HUDEP-2 (cell line): ENCODE results near the gene MT1G.
"Not testable (repeated sequence)": the region's sequence is repeated elsewhere in the genome, so short reads cannot be mapped to it uniquely, and the experiment has no call there.

Experiments
- DNase-seq, 76 experiments: peaks; one replicate each; lab custom pipeline; 2025; ENCODE audit not compliant: unreplicated experiment in 76 of 76; lab: John Stamatoyannopoulos, UW

The MT1G gene

GRCh38 chr16:56669005-56669839, 1.4 kb upstream of the MT1G start, which contains the start of gene MT1H:
TSS of gene MT1H (plus strand) at chr16:56669814. CDS start at chr16:56669885, 71 bp downstream.
- DNase-seq = peak in 8 of 76 experiments; percentile 2 to 43 (median 22)

- DNase-seq = not testable (repeated sequence)
These were observed 2.3 kb downstream of the MT1G start for GRCh38 chr16:56665286-56666261.

DNA sequence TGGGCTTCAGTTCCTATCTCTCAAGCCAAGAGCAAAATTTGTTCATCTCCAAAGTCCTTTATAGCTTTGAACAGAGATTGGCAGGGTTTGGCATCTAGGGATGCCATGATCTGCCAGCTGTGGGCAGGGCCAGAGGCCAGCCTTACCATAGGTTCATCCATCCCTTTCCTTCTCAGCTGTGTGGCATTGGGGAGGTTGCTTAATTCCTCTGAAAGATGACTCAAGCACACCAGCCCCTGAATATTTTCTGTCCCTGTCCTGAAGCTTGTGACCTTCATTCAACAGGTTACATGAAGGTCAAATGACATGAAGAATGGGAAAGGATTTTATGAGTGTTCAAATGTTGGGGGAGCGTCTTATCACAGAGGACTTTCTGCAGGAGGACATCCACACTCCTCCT, 3.4 kb downstream of the MT1G start:
- no peak for DNase-seq

DNA sequence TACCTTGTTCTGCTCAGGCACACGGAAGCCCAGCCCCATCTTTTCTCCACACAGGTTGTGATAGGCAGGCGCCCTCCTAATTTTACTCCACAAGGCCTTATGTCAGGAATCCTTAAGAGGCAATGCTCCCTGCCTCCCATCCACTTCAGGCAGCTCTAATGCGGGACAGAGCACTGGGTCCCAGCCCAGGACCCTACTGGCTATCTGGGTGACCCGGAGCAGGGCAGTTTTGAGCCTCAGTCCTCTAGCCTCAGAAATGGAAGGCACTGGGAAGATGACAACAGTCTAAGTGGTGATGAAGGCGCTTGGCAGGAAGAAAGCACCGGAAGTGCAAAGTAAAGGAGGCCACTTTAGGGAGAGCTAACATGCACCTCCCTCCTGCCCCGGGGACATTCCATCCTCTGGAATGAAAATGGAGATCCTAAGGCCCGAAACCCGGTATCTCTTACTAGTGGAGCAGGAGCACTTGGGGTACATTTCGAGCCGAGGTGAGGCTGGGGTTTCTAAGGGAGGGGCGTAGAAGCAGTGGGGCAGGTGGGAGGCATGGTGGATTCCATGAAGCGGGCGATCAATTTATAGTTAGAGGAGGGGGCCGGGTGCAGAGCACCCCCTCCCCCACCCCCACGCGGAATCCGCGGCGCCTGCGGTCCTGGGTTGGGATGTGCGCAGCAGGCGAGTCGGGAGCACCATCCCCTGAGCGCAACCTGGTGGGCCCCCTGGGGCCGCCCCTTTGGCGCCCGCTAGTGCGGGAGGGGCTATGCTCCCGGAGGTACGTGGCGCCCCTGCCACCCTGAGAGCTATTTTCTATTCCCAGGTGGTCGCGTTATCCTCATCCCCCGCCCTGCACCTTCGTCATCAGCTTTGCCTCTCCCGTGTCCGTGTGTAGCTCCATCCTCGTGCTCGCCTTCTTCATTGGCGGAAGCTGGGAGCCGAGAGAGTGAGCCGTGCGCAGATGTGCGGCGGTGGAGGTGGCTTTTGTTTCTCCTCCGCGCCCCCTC, 5.2 kb downstream of the MT1G start:
- no peak for DNase-seq

DNA sequence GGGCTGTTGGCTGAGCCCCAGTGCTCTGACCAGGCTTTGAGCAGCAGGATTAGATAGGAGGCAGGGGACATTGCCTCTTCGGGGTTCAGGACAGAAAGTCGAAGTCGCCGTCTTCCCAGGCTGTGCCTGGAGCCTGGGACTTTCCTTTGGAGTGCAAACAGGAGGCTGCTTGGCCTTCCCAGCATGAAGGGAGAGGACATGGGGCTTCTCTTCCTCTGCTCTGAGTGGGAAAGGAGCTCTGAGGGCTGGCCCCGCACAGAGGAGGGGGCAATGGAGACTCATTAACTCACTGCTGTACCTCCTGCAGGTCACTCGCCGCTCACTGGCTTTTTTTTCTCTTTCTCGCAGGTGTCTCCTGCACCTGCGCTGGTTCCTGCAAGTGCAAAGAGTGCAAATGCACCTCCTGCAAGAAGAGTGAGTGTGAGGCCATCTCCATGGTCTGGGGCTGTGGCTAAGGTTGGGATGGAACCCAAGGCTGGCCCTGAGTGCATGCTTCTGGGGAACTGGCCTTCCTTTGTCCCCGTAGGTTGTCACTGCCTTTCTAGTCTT, 9.5 kb downstream of the MT1G start:
- DNase-seq = no peak

GRCh38 chr16:56657555-56658326, 10.1 kb downstream of the MT1G start, which contains the start of gene MT1F:
TSS of gene MT1F (plus strand) at chr16:56657959. CDS start at chr16:56658059, 100 bp downstream.
- peak in 4 of 76 experiments; percentile 2 to 23 (median 12) for DNase-seq

GRCh38 chr16:56653218-56653617, 14.6 kb downstream of the MT1G start:
- no peak for DNase-seq

- DNase-seq = no peak
These were observed 15.3 kb downstream of the MT1G start for GRCh38 chr16:56652600-56652999.

GRCh38 chr16:56651586-56651985, 16.3 kb downstream of the MT1G start, which contains the start of gene MT1B:
TSS of gene MT1B (plus strand) at chr16:56651886. CDS start at chr16:56651954, 68 bp downstream.
- no peak for DNase-seq

GRCh38 chr16:56649820-56650219, 18.0 kb downstream of the MT1G start:
- DNase-seq = no peak

- no peak for DNase-seq
These were observed 18.6 kb downstream of the MT1G start for GRCh38 chr16:56649271-56649670.

- no peak for DNase-seq
These were observed 20.0 kb downstream of the MT1G start for GRCh38 chr16:56647641-56648431.

- DNase-seq = no peak
These were observed 22.0 kb downstream of the MT1G start for GRCh38 chr16:56645838-56646237.

DNA sequence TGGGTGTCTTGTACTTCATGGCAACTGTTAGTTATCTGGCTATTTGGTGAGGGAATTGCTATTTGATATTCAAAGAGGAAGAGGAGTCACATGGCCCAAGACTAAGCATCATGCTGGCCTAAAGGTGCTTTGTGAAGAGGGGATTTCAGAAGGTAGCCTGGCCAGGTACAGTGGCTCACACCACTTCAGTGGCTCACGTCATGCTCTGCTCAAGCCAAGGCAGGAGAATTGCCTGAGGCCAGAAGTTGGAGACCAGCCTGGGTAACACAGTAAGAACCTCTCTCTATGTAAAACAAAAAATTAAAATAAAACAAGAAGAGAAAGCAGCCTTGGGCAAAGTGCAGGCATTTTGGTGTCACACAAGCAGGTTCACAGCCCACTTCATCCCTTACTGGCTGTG, 22.6 kb downstream of the MT1G start:
- DNase-seq = no peak

- DNase-seq = no peak
These were observed 24.0 kb downstream of the MT1G start for GRCh38 chr16:56643833-56644232.

DNA sequence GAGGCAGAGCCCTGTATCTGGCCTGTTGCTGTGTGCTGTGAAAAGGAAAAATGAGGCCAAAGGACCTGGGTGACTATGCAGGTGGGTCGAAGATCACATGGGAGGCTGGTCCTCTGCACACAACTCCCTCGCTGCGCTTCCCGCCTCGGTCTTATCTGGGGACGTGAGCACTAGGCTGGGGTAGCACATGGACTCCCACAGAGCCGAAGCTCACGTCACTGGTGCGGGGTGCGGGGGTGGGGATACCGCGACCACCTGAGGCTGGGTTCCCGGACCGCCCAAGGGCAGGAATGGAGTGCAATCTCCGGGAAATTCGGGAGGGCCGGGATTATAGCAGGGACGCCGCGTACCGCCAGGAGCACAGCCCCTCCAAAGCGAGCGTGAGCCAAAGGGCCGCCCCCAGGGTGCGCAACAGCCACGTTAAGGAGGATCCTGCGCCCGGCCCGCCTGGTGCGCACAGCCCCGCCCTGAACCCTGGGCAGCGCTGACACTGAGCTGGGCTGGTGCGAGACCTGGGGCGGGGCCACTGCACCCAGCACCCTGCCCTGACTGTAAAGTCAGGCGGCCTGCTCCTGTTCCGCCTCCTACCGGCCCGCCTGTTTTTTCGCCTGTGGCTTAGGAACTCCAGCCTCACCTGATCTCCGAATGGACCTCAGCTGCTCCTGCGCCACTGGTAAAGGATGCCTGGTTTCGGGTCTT, 24.6 kb downstream of the MT1G start:
- peak in 67 of 76 experiments; percentile 14 to 78 (median 53) for DNase-seq

DNA sequence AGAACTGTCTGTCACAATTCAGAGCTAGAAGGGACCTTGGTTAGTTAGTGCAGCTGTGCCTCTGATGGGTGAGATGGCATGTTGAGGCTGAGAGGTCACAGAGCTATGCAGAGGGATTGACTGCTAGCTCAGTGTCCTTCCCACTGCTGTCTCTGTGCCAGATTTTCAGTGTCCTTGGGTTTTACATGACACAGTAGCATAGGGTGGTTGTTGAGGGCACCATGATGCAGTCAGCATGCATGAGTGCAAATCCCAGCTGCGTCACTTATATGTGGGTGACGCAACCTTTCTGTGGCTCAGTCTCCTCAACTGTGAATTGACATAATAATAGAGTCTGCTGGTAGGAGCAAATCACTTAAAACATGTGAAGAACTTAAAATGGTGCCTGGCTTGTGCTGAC, 26.7 kb downstream of the MT1G start:
- no peak for DNase-seq
